Testis (tissue), 2 donors: Measurements from ENCODE around the gene CHST13.

Experiments
- CTCF ChIP-seq, 3 experiments: fragments of 450-650 bp in 2 of 3; fragments of 200-600 bp in 1 of 3; sonication (generic) in 1 of 3; IDR thresholded peaks; one replicate each; pipeline ENCODE4 v1.5.1; 2016 to 2019; ENCODE audit warnings: antibody characterized with exemption in 3 of 3, mild to moderate bottlenecking in 2 of 3, moderate library complexity in 1 of 3
- POLR2A ChIP-seq: fragments of 450-650 bp; IDR thresholded peaks from one replicate; pipeline ENCODE4 v1.6.1; 2017; ENCODE audit warnings: antibody characterized with exemption, mild to moderate bottlenecking, moderate library complexity

GRCh38 chr3:126530171-126531050, 6.5 kb downstream of the CHST13 start:
- TF ChIP-seq CTCF (IDR thresholded peaks at IDR 0.05) = no peak
- no peak for TF ChIP-seq POLR2A
